BLaER1 (cell line): ENCODE data around the gene MALRD1.

ENCODE experiments used
- H3K27ac ChIP-seq: shearing (Covaris generic); formaldehyde crosslinking; 2 replicates; pipeline ENCODE4 v1.8.1; 2022
- H3K27me3 ChIP-seq: shearing (Covaris generic); formaldehyde crosslinking; 2 replicates; pipeline ENCODE4 v1.8.1; 2022
- H3K36me3 ChIP-seq: shearing (Covaris generic); formaldehyde crosslinking; 2 replicates; pipeline ENCODE4 v1.8.1; 2022
- H3K4me1 ChIP-seq: shearing (Covaris generic); formaldehyde crosslinking; 2 replicates; pipeline ENCODE4 v1.8.1; 2022
- H3K4me2 ChIP-seq: shearing (Covaris generic); formaldehyde crosslinking; 2 replicates; pipeline ENCODE4 v1.8.1; 2022
- H3K4me3 ChIP-seq: shearing (Covaris generic); formaldehyde crosslinking; 2 replicates; pipeline ENCODE4 v1.8.1; 2022
- H3K9ac ChIP-seq: shearing (Covaris generic); formaldehyde crosslinking; 2 replicates; pipeline ENCODE4 v1.8.1; 2022
- H3K9me3 ChIP-seq: shearing (Covaris generic); formaldehyde crosslinking; 2 replicates; pipeline ENCODE4 v1.8.1; 2022
- H4K20me1 ChIP-seq: shearing (Covaris generic); formaldehyde crosslinking; 2 replicates; pipeline ENCODE4 v1.8.1; 2022
- Cebpa-rat ChIP-seq: shearing (Covaris generic); IDR thresholded peaks from 2 replicates; pipeline ENCODE4 v1.8.1; 2022

The MALRD1 gene

DNA sequence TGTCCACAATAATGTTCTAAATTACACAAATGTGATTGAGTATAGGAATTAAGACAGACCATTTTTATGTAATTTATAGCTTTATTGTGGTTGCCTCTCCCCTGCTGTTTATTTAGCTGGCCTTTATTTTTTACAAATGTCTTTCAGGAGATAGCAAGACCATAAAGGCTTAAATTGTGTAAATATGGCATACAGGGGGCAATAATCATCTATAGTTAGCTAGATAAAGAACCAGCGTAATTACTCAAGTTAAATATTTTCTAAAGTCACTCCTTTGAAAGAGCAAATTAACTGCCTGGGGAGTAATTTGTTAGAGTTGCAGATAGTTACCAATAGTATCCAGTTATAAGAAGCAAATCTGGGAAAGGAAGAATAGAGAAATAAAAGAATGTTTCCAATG lies at the start of gene MALRD1:
TSS of gene MALRD1 (plus strand) at position 313 of the 400 bp plus-strand sequence. CDS start 138 bp downstream, outside the sequence.
- Histone ChIP-seq H3K4me1 (0 out of 2 replicates have a peak, but pooled peaks cover 2% of the 10 kb centered on the region), H3K36me3 (no peaks in the 10 kb centered on the region), H3K27me3 (no peaks in the 10 kb centered on the region), H4K20me1 (no peaks in the 10 kb centered on the region), H3K27ac (no peak within 1 kb of the TSS), H3K4me3 (no peak within 1 kb of the TSS), H3K9me3 (no peaks in the 10 kb centered on the region), H3K9ac (no peak within 1 kb of the TSS), H3K4me2 (no peak within 1 kb of the TSS)
- TF ChIP-seq Cebpa-rat: no peak

DNA sequence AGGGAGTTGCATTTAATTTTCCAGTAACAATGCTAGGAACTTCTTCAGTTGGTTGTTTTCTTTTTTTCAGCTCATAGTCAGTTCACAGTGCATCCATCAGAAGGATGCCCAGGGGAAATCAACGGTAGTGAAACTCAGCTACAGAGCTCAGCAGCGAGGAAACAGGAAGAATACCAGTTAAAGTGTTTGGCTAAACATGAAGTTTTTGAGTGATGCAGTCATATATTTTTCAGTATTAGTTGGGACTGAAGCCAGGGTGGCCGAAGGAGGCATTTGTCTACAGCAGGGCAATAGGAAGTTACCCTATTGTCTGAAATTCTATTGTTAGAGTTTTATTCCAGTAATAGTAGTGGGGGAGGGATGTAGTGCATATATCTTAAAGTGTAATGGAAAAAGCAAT lies 45.3 kb upstream of the MALRD1 start:
- Histone ChIP-seq H3K27ac (peak overlapping the region; percentile 96), H3K9me3 (peaks cover 56% of the 10 kb centered on the region), H3K9ac (peak overlapping the region; percentile 66), H3K36me3 (peaks cover 8% of the 10 kb centered on the region; the same call in 1 of the 2 replicates), H3K4me1 (peaks cover 63% of the 10 kb centered on the region), H3K4me3 (peak overlapping the region; percentile 25; the same call in 1 of the 2 replicates), H3K4me2 (peak overlapping the region; percentile 80), H4K20me1 (no peaks in the 10 kb centered on the region), H3K27me3 (no peaks in the 10 kb centered on the region)
- TF ChIP-seq Cebpa-rat: no peak

DNA sequence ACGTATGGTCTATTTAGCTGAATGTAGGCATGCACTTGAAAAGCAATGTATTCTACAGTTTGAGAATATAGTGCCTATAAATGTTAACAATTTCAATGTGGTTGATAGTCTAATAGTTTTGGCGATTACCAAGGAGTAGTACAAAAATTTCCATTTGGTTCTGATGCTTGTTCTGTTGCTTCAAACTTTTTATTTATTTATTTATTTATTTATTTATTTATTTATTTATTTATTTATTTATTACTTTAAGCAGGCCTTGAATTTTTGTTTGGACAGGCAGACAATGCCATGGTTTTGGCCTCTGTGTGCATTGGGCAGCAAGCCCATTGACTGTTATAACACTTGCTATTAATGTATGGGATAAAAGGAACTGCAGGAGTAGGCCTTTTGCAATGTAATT lies 36.5 kb upstream of the MALRD1 start:
- H4K20me1 ChIP-seq: no peaks in the 10 kb centered on the region
- no peak overlapping the region for H3K9ac ChIP-seq
- TF ChIP-seq Cebpa-rat: no peak
- peaks cover 22% of the 10 kb centered on the region for H3K4me1 ChIP-seq
- H3K4me2 ChIP-seq: no peak overlapping the region
- H3K4me3 ChIP-seq: no peak overlapping the region
- peaks cover 66% of the 10 kb centered on the region for H3K9me3 ChIP-seq
- no peaks in the 10 kb centered on the region for H3K27me3 ChIP-seq
- H3K27ac ChIP-seq: no peak overlapping the region
- peaks cover 18% of the 10 kb centered on the region; the same call in 1 of the 2 replicates for H3K36me3 ChIP-seq

DNA sequence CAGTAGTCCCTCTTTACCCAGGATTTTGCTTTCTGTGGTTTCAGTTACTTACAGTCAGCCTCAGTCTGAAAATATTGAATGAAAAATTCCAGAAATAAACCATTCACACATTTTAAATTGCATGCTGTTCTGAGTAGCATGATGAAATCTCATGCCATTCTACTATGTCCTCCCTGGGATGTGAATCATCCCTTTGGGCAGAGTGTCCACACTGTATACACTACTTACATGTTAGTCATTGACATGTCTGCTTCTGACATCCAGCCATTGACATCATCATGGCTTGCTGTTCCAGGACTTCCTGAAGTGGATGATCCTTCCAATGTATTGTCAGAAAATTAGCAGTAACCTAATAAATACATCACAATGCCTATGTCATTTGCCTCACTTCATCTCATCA lies 34.6 kb upstream of the MALRD1 start:
- H3K9ac ChIP-seq: no peak overlapping the region

DNA sequence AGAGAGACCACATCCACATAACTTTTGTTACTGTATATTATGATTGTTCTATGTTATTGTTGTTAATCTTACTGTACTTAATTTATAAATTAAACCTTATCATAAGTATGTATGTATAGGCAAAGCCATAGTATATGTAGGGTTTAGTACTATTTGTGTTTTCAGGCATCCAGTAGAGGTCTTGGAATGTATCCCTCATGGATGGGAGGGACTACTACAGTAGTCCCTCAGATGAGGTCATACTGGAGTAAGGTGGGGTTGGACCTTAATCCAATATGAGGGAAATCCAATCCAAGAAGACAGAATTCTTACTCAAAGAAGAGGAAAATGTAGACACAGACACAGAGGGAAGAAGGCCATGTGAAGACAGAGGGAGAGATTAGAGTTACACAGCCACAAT lies 34.1 kb upstream of the MALRD1 start:
- H3K4me2 ChIP-seq: no peak overlapping the region
- peaks cover 18% of the 10 kb centered on the region; the same call in 1 of the 2 replicates for H3K4me1 ChIP-seq
- no peaks in the 10 kb centered on the region for H3K27me3 ChIP-seq
- no peaks in the 10 kb centered on the region for H4K20me1 ChIP-seq
- H3K9ac ChIP-seq: no peak overlapping the region
- H3K36me3 ChIP-seq: peaks cover 13% of the 10 kb centered on the region; the same call in 1 of the 2 replicates
- H3K4me3 ChIP-seq: no peak overlapping the region
- TF ChIP-seq Cebpa-rat: no peak
- no peak overlapping the region for H3K27ac ChIP-seq
- peaks cover 45% of the 10 kb centered on the region for H3K9me3 ChIP-seq

More for the DNA sequence above, 34.6 kb upstream of the MALRD1 start:
- Histone ChIP-seq H3K4me2 (no peak overlapping the region), H3K4me3 (no peak overlapping the region), H3K9me3 (peaks cover 48% of the 10 kb centered on the region), H3K4me1 (peaks cover 21% of the 10 kb centered on the region), H3K27ac (no peak overlapping the region), H3K27me3 (no peaks in the 10 kb centered on the region), H3K36me3 (peaks cover 15% of the 10 kb centered on the region; the same call in 1 of the 2 replicates), H4K20me1 (no peaks in the 10 kb centered on the region)
- no peak for TF ChIP-seq Cebpa-rat

DNA sequence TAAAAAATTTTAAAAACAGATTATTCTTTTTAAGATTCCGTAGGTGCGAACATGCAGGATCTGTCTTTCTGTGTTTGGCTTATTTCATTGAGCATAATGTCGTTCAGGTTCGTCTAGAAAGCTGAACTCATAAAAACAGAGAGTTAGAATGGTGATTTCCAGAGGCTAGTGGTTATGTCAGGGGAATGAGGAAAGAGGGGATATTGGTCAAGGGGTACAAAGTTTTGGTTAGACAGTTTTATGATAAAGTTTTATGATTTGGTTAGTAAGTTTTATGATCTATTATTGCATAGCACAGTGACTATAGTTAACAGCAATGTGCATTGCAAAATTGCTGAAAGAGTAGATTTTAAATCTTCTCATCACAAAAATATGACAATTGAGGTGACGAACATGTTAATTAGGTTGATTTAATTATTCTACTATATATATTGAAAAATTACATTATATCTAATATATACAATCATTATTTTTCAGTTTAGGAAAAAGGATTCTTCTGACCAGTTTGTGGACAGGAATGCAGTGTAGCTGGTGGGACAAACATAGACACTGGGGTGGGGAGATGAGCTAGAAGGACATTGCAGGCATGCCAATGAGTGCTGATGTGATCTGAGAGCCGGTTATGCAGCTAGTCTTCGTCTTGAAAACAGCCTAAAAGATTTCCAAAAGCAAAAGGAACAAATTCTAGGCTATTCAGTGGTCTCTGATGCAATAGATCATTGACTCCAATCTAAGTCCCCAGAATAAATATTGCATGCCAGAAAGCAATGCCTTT lies 31.3 kb upstream of the MALRD1 start:
- peak overlapping the region; percentile 3; the same call in 1 of the 2 replicates for H3K4me2 ChIP-seq
- H4K20me1 ChIP-seq: no peaks in the 10 kb centered on the region
- H3K9me3 ChIP-seq: peaks cover 27% of the 10 kb centered on the region

DNA sequence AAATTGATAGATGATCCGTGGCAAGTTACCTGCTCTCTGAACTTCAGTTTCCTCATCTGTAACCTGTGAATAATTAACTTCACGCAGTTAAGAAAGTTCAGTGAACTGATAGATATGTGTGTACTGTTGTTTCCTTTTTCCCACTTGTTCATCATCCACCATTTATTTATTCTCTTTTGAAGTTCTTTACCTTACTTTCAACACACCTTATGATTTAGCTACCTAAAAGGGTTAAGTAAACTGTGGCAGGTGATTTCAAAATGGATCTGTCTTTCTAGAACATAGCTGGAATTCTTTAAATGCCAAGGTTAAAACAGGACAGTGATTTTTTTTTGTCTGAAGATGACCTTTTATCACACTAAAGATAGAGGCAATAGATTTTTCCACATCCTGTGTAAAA lies 27.4 kb upstream of the MALRD1 start:
- no peaks in the 10 kb centered on the region for H3K27me3 ChIP-seq
- no peaks in the 10 kb centered on the region for H3K9me3 ChIP-seq
- no peaks in the 10 kb centered on the region for H3K36me3 ChIP-seq
- TF ChIP-seq Cebpa-rat: no peak
- no peaks in the 10 kb centered on the region for H4K20me1 ChIP-seq
- no peak overlapping the region for H3K9ac ChIP-seq
- no peak overlapping the region for H3K4me2 ChIP-seq
- H3K4me3 ChIP-seq: no peak overlapping the region
- H3K27ac ChIP-seq: no peak overlapping the region
- H3K4me1 ChIP-seq: peaks cover 14% of the 10 kb centered on the region; the same call in 1 of the 2 replicates

More for the DNA sequence above, 31.3 kb upstream of the MALRD1 start:
- no peak for TF ChIP-seq Cebpa-rat
- Histone ChIP-seq H3K27ac (no peak overlapping the region), H3K27me3 (no peaks in the 10 kb centered on the region), H3K36me3 (0 out of 2 replicates have a peak, but pooled peaks cover 4% of the 10 kb centered on the region), H3K4me3 (no peak overlapping the region), H3K9ac (no peak overlapping the region), H3K4me1 (peaks cover 9% of the 10 kb centered on the region; the same call in 1 of the 2 replicates)

DNA sequence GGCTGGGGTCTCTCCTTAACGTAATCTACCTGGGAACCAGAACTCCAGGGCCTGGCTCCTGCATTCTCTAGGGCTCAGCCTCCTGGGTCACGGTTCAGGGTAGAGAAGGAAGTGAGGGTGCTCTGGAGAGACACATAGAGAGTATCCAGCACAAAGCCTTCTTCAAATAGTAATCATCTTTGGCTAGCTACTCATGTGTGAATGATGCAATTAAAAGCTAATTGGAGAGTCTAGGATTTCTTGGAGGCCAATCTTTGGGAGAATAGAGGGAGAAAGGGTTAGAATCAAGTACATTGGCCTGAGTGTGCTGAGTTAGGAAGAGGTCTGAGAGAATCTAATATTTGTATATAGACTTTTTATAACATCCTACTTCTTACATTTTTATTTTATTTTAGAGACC lies 24.0 kb upstream of the MALRD1 start:
- no peak for TF ChIP-seq Cebpa-rat
- H3K36me3 ChIP-seq: no peaks in the 10 kb centered on the region
- peak overlapping the region; percentile 29; the same call in 1 of the 2 replicates for H3K27ac ChIP-seq
- peaks cover 5% of the 10 kb centered on the region; the same call in 1 of the 2 replicates for H3K4me1 ChIP-seq
- H3K9ac ChIP-seq: no peak overlapping the region
- no peaks in the 10 kb centered on the region for H3K27me3 ChIP-seq
- H4K20me1 ChIP-seq: no peaks in the 10 kb centered on the region
- no peak overlapping the region for H3K4me3 ChIP-seq
- H3K4me2 ChIP-seq: 0 out of 2 replicates have a peak overlapping the region, but pooled peaks have one; percentile 2
- H3K9me3 ChIP-seq: no peaks in the 10 kb centered on the region

DNA sequence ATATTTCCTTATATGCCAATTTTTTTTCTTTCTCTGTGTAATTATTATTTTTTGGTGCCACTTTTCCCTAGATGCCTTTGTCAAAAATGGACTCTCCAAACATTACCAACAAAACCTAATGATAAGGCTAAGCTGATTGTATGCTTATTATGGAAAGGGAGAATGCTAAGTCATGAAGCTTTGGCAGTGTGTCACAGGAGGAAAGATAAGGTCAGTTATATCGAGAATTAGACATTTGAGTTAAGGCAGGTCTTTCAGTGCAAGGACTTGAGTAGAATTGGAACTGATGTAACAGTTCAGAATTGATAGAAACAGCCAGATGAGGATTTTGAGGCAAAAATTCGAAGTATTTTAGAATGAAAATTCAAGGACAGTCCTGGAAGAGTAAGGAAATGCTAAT lies 16.8 kb upstream of the MALRD1 start:
- H3K4me3 ChIP-seq: no peak overlapping the region
- H4K20me1 ChIP-seq: no peaks in the 10 kb centered on the region
- no peaks in the 10 kb centered on the region for H3K27me3 ChIP-seq
- H3K9ac ChIP-seq: no peak overlapping the region
- no peak for TF ChIP-seq Cebpa-rat
- H3K27ac ChIP-seq: no peak overlapping the region
- no peak overlapping the region for H3K4me2 ChIP-seq
- H3K36me3 ChIP-seq: no peaks in the 10 kb centered on the region
- H3K9me3 ChIP-seq: peaks cover 12% of the 10 kb centered on the region
- no peaks in the 10 kb centered on the region for H3K4me1 ChIP-seq

DNA sequence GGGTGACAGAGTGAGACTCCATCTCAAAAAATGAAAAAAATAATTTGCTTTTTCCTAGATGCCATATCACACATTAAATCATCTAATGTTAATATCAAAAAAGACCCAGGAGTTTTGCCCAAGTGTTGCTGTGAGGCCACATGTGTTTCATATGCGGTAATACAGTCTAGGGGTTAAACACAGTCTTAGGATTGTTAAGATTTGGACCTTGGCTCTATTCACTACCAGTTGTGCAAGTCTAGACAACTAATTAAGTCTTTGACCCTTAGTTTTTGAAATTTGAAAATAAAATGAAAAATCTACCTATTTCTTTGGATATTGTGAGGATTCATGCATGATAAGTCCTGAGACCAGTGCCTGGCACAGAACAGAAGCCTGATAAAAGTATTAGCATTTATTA lies 14.9 kb upstream of the MALRD1 start:
- TF ChIP-seq Cebpa-rat: no peak
- Histone ChIP-seq H3K4me3 (no peak overlapping the region), H3K36me3 (no peaks in the 10 kb centered on the region)

More for the DNA sequence above, 14.9 kb upstream of the MALRD1 start:
- no peaks in the 10 kb centered on the region for H4K20me1 ChIP-seq
- H3K9me3 ChIP-seq: peaks cover 12% of the 10 kb centered on the region
- no peaks in the 10 kb centered on the region for H3K27me3 ChIP-seq
- H3K9ac ChIP-seq: no peak overlapping the region
- H3K4me1 ChIP-seq: no peaks in the 10 kb centered on the region
- no peak overlapping the region for H3K4me2 ChIP-seq
- no peak overlapping the region for H3K27ac ChIP-seq
